Measurements from ENCODE around the gene ZFYVE9. TPM values are rescaled to one million over a fixed set of nuclear protein-coding genes. Genes with fewer than 3 reads are reported as not detected.

Gene ZFYVE9
- total RNA-seq, 1 experiment from 2014 or later, result 18.0 TPM

DNA sequence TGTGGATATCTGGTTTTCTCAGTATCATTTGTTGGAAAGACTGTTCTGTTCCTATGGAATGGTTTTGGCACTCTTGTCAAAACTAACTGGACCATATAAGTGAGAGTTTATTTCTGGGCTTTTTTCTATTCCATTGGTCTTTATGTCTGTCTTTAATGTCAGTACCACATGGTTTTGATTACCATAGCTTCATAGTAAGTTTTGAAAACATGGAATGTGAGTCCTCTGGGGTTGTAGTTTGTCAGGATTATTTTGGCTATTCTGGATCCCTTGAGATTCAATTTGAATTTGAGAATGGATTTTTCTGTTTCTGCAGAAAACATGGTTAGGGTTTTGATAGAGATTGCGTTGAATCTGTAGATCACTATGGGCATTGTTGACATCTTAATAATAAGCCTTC is 107.9 kb downstream of the ZFYVE9 start:
- H3K36me3 ChIP-seq (ENCODE audit: control insufficient read depth, insufficient read depth, low read length), result no peaks in the 10 kb centered on the region
- ATAC-seq (no peak), DNase-seq (ENCODE audit: low read depth, low spot score) (no peak)
- TF ChIP-seq, protein P1, sequence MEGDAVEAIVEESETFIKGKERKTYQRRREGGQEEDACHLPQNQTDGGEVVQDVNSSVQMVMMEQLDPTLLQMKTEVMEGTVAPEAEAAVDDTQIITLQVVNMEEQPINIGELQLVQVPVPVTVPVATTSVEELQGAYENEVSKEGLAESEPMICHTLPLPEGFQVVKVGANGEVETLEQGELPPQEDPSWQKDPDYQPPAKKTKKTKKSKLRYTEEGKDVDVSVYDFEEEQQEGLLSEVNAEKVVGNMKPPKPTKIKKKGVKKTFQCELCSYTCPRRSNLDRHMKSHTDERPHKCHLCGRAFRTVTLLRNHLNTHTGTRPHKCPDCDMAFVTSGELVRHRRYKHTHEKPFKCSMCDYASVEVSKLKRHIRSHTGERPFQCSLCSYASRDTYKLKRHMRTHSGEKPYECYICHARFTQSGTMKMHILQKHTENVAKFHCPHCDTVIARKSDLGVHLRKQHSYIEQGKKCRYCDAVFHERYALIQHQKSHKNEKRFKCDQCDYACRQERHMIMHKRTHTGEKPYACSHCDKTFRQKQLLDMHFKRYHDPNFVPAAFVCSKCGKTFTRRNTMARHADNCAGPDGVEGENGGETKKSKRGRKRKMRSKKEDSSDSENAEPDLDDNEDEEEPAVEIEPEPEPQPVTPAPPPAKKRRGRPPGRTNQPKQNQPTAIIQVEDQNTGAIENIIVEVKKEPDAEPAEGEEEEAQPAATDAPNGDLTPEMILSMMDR (IDR thresholded peaks at IDR 0.05), result no peak
- TF ChIP-seq SIN3A (IDR thresholded peaks at IDR 0.05; ENCODE audit: borderline replicate concordance, insufficient read depth, low read depth, low read length), result no peak
- no peak for TF ChIP-seq TCF7L2 (IDR thresholded peaks at IDR 0.05; ENCODE audit: low read depth, low read length)
- TF ChIP-seq, protein P2, sequence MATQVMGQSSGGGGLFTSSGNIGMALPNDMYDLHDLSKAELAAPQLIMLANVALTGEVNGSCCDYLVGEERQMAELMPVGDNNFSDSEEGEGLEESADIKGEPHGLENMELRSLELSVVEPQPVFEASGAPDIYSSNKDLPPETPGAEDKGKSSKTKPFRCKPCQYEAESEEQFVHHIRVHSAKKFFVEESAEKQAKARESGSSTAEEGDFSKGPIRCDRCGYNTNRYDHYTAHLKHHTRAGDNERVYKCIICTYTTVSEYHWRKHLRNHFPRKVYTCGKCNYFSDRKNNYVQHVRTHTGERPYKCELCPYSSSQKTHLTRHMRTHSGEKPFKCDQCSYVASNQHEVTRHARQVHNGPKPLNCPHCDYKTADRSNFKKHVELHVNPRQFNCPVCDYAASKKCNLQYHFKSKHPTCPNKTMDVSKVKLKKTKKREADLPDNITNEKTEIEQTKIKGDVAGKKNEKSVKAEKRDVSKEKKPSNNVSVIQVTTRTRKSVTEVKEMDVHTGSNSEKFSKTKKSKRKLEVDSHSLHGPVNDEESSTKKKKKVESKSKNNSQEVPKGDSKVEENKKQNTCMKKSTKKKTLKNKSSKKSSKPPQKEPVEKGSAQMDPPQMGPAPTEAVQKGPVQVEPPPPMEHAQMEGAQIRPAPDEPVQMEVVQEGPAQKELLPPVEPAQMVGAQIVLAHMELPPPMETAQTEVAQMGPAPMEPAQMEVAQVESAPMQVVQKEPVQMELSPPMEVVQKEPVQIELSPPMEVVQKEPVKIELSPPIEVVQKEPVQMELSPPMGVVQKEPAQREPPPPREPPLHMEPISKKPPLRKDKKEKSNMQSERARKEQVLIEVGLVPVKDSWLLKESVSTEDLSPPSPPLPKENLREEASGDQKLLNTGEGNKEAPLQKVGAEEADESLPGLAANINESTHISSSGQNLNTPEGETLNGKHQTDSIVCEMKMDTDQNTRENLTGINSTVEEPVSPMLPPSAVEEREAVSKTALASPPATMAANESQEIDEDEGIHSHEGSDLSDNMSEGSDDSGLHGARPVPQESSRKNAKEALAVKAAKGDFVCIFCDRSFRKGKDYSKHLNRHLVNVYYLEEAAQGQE (IDR thresholded peaks at IDR 0.05; ENCODE audit: insufficient read depth in 1 of 2, low read depth in 2 of 2, low read length in 1 of 2), result no peak
- TF ChIP-seq POLR2AphosphoS5 (IDR thresholded peaks at IDR 0.05; ENCODE audit: low read depth, low read length), result no peak
- POLR2A ChIA-PET, result no interaction called here
- H3K27ac ChIP-seq (ENCODE audit: low read length), result no peak overlapping the region
- intact Hi-C loops (cut with micrococcal nuclease; ENCODE audit: unreplicated experiment) (no loop called here), in situ Hi-C loops (cut with HindIII; ENCODE audit: low pct_unique_long_range_greater_than_20kb, low sequenced_read_pairs) (no loop called here)
- no peak overlapping the region for H3K4me3 ChIP-seq (ENCODE audit: low read depth in 2 of 2, low read length in 2 of 2)
- CTCF ChIA-PET, result no interaction called here
- H3K9me3 ChIP-seq (ENCODE audit: control insufficient read depth, insufficient read depth, low read depth, low read length), result no peaks in the 10 kb centered on the region
- no peaks in the 10 kb centered on the region for H3K4me1 ChIP-seq (ENCODE audit: control insufficient read depth, insufficient read depth, low read length)
- no peaks in the 10 kb centered on the region for H3K27me3 ChIP-seq (ENCODE audit: control insufficient read depth, insufficient read depth, low read length)
- BruUV-seq (replicated peaks), result no TSS peak

DNA sequence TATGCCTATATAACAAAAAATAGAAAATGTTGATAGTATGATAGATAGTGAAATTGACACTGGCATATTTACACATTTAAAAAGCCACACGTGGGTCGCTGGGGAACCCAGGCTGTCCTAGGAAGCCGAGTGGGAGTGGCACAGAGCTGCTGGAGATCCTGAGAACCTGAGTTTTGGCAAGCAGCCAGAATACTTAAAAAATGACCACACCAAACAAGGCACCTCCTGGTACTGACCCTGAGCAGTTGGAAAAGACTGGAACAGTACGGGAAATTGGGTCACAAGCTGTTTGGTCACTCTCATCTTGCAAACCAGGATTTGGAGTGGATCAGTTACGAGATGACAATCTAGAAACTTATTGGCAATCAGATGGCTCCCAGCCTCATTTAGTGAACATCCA is 111.5 kb downstream of the ZFYVE9 start:
- intact Hi-C loops (cut with micrococcal nuclease; ENCODE audit: unreplicated experiment), result no loop called here
- ATAC-seq (no peak), DNase-seq (ENCODE audit: low read depth, low spot score) (no peak)
- TF ChIP-seq SIN3A (IDR thresholded peaks at IDR 0.05; ENCODE audit: borderline replicate concordance, insufficient read depth, low read depth, low read length) (no peak), POLR2AphosphoS5 (IDR thresholded peaks at IDR 0.05; ENCODE audit: low read depth, low read length) (no peak), TCF7L2 (IDR thresholded peaks at IDR 0.05; ENCODE audit: low read depth, low read length) (no peak)
- TF ChIP-seq, protein P2 (IDR thresholded peaks at IDR 0.05; ENCODE audit: insufficient read depth in 1 of 2, low read depth in 2 of 2, low read length in 1 of 2), result no peak
- TF ChIP-seq, protein P1 (IDR thresholded peaks at IDR 0.05), result no peak
- ChIA-PET POLR2A (no interaction called here), CTCF (no interaction called here)
- Histone ChIP-seq H3K36me3 (ENCODE audit: control insufficient read depth, insufficient read depth, low read length) (no peaks in the 10 kb centered on the region), H3K4me1 (ENCODE audit: control insufficient read depth, insufficient read depth, low read length) (no peaks in the 10 kb centered on the region), H3K9me3 (ENCODE audit: control insufficient read depth, insufficient read depth, low read depth, low read length) (no peaks in the 10 kb centered on the region), H3K4me3 (ENCODE audit: low read depth in 2 of 2, low read length in 2 of 2) (no peak overlapping the region), H3K27me3 (ENCODE audit: control insufficient read depth, insufficient read depth, low read length) (no peaks in the 10 kb centered on the region), H3K27ac (ENCODE audit: low read length) (no peak overlapping the region)
- BruUV-seq (replicated peaks), result no TSS peak
- in situ Hi-C loops (cut with HindIII; ENCODE audit: low pct_unique_long_range_greater_than_20kb, low sequenced_read_pairs), result no loop called here
